ENCODE data around the gene COBLL1.
"Not testable (repeated sequence)": the region's sequence is repeated elsewhere in the genome, so short reads cannot be mapped to it uniquely, and the experiment has no call there.

COBLL1 gene

DNA sequence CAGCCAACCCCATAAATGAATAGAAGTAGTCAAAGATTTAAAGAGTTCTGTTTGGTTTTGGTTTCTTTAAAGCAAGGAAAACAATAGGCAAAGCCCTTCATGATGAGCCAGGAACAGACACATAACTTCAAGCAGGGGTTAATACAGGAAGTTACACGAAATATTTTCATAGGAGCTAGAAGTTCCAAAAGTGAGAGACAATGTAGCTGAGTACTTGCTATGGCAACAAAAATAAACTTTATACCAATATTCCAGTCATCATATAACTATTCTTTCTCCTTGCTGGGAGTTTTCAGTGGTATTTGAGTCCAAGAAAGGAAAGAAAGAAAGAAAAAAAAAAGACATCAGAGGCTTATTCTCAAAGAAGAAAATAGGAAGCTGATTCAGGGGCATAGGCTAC lies 56.2 kb downstream of the COBLL1 start:
- no peak for DNase-seq

DNA sequence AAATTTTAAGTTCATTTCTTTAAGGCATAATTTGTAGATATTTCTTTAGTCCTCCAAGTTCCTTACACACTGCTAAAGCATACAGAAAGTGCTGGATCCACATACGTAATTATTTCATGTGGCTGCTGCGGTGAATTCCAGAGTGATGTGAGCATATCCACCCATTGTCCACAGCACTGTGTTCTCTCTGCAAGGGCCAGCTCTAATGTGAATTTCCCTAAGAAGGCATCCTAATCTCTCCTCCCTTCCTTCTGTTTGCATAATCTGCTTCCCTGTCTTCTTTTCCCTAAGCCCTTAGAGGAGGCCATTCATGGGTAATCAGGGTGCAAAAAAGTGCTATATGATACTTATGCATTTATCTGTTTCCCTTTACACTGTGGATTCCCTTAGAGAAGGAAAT lies 57.2 kb downstream of the COBLL1 start:
- no peak for DNase-seq

DNA sequence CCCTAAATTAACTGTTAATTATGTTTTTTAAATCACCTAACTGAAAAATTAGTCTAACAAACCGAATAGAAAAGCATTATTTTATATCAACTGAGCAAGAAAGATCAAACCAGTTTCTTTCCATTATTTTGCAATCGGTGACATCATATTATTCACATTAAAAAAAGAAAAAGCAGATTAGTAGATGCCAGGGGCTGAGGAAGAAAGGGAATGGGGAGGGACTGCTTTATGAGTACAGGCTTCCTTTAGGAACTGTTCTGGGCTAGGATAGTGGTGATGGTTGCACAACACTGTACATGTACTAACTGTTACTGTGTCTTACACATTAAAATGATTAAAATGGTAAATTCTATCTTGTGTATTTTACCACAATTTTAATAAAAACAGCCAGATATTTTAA lies 59.3 kb downstream of the COBLL1 start:
- DNase-seq, result no peak

DNA sequence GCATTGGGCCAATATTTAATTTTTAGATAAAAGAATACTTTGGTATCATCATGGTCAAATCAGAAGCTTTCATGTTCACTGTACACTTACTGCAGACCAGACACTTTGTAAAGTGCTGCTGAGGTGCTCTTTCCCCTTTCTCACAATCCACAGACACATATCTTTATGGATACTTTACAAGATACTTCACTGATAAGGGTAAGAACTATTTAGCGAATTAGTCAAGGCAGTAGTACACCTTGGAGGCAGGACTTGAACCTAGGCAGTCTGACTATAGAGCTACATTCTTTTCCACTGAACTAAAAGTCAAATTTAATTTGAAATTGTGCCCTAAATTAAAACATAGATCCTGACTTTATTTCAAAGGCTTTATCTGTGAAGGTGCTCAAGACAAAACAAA lies 60.2 kb downstream of the COBLL1 start:
- DNase-seq, result no peak

DNA sequence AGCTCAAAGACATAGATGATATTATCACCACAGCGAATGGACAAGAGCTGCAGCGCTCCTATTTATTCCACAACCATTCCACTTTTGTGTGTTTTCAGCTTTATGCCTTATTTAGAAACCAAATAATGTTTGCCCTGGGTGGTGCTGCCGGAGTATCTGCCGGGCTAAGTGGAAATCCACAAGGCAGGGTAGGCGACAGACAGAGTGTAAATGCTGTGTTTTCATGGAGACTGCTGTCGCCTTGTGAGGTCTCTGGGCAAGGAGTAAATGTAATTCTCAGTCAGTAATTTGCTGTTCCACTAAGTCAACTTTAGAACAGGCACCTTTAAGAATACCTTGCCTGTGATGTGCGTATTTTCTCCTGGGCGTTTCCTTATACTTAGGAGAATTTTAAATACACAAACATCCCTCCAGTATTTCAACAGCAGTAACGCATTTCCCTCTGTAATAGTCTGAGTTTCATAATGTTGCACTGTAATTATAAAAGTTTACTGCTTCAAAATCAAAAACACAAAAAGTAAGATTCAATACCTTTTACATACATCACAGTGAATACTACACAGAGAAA lies 60.9 kb downstream of the COBLL1 start:
- DNase-seq, result no peak

DNA sequence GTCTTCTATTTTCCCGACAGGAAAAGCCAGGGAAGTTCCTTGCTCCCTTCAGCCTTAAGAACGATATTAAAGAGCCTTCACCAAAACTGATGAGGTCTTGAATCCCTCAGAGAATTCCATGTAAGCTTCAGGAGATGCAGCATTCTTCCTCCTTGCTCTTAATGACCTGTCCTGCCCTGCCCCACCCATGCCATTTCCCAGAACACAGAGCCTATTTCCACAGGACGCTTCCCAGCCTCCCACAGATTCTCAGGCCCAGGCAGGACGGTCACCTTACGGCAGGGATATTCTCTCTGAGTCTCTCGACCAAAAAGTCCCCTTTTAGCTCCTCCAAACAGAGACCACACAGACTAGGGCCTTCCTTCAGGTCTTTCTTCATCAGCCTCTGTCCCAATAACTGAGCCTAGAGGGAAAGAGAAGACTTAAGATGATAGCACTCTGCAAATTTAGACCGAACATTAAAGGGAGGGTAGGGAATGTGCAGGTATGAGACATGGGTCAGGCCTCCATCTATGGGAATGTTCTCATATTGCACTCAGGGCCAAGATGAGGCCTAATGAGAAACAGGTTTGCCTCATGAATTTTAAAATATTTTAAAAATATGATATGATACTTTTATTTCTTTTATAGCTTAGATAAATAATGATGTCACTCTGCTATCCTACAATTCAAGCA lies 62.1 kb downstream of the COBLL1 start:
- no peak for DNase-seq

DNA sequence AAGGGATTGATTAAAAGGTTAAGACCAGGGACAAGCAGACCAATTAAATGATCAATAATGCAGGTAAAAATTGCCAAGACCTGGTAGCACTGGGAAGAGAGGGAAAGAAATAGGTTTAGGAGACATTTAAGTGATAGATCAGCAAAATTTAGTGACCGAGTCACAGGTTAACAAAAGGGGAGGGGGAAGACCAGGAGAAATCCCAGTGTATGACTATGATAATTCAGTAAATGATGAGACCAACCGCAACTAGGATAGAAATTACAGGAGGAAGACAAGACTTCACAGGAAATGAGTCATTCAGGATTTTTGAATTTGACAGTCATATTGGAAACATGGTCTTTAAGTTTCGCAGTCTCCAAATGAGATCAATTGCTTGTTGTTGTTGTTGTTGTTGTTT lies 62.9 kb downstream of the COBLL1 start:
- DNase-seq, result no peak

DNA sequence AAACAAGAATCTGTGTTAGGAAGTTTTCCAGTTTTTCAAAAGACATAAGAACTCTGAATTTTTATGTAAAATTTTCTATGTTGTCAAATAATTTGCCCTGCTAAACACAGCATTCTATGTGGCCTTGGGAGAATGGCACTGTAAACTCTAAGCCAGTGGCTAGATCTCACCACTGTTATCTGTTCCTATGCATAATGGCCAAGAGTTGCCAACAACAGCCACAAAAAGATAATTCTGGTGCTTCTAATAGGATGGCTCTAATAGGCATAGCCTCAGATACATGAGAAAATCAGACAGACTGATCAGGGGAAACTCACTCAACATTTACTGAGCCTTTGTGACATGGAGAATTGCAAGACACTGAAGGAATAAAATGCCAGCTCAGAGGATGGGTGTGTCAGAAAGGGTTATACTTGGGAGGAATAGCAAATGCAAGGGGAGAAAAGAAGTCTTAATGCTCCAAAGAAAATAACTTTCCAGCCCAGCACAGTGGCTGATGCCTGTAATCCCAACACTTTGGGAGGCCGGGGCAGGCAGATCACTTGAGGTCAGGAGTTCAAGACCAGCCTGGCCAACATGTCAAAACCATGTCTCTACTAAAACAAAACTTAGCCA lies 63.7 kb downstream of the COBLL1 start:
- no peak for DNase-seq

DNA sequence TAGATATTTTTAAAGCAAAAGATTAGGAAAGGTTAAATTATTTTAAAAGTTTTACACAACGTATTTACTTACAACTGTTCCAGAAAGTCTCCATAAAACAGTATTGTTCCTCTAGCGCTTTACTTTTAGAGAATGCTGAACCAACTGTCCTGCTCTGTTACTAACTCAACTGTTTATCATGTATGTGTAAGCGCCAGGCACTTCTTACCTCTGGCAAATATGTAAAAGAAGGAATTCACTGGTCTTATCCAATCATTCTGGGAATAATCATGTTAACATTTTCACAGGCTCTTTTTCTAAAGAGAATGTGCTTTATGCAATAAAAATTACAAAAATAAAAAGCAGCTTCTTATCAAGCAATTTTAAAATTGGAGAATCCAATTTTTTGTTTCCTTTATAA lies 68.0 kb downstream of the COBLL1 start:
- no peak for DNase-seq

DNA sequence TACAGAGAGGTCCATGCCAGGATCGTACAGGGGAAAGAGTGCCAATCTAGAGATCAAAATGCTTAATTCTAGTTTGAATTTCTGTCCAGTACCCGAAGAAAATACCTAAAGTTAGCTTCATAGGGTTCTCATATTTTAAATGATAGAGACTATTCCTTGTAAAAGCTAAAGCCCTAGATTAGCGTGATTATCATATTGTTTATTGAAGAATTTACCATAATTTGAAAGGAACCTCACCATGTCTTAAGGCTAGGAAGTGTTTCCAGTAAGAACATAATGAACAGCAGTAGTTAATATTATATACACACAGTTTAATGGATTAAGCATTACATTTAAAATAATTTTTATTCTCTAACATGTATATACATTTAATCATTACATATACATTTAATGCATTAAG lies 68.5 kb downstream of the COBLL1 start:
- DNase-seq, result no peak

DNA sequence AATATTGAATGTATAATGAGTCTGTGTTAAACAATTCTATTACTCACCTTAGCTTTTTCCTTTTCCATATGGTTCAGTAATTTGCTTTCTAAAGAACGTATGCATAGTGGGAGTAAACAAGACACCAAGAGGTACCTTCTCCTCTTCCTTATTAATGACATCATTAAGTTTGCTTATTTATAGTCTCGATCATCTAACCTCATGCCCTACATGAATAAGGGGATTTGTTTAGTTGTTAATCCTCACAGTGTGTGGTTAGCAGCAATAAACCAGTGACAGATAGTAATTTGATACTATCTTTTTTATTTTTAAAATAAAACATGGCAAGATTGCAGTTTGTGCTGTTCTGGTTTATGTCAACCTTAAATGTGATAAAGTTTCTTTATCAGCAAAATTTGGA lies 69.7 kb downstream of the COBLL1 start:
- no peak for DNase-seq

DNA sequence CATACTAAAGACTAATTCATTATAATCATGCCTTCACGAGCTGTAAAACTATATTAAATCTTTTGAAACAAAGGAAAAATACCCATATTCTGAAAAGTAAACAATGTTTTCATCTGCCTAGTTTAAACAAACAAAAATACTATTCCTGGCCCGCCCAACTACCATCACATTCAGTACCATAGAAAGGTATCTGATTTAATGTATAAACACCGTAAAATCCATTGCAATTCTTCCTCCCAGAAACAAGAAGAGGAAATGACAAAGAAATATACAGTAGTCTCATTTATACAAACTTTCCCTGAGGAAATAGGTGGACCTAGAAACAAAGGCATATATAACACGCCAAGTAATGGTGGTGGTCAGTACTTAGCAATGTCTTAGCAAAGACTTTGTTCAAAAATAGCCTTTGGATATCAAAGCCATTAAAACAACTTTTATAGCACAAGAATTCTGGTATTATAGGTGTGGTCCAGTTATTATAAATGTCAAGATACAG lies 71.2 kb downstream of the COBLL1 start:
- no peak for DNase-seq

DNA sequence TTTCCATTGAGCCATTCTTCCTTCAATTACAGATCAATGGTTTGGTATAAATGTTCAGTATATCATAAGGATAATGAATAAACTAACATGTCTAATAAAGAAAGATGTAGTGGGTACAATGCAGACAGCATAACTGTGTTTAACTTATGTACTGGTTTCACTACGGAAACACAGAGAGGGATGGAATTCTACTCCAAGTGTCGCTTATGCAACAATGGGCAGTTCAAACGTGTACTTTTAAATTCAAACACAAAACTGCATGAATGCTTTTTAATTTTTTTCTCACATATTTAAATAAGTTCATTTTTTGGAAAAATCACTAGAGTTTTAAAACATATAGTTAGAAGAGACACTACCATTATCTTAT lies 74.7 kb downstream of the COBLL1 start:
- no peak for DNase-seq

DNA sequence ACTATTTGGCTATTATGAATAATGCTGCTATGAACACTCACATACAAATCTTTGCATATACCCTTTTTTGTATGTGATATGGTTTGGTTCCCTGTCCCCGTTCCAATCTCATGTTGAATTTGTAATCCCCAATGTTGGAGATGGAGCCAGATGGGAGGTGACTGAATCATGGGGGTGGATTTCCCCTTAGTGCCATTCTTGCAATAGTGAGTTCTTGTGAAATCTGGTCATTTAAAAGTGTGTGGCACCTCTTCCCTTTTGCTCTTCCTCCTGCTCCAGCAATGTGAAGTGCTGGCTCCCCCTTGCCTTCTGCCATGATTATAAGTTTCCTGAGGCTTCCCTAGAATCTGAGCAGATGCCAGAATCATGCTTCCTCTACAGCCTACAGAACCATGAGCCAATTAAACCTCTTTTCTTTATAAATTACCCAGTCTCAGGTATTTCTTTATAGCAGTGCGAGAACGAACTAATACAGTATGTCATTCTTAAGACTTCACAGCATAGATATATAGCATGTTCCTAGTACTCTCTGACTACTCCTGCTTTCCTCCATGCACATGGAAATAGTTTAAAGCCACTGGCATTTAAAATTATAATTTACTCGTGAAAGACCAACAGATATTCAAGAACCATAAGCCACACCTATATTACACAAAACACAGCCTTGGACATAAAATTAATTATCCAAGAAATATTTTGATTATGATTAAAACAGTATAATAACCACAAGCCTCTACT lies 75.2 kb downstream of the COBLL1 start:
- no peak for DNase-seq

DNA sequence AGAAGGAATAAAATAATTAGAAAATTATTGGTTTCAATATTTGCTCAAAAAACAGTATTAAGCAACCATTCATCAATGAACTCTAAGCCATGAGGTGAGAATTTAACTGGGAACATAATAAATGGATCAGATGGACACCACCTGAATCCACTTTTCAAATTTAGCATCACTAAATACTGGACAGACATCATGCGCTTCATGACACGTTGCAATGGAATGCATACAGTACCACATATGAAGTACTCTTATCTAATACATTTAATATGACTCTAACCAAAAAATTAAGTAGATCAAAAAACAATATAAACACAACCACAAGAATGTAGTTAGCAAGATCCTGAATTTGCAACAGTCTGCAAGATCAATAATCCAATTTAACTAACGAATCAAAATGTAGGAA lies 76.6 kb downstream of the COBLL1 start:
- DNase-seq, result no peak

DNA sequence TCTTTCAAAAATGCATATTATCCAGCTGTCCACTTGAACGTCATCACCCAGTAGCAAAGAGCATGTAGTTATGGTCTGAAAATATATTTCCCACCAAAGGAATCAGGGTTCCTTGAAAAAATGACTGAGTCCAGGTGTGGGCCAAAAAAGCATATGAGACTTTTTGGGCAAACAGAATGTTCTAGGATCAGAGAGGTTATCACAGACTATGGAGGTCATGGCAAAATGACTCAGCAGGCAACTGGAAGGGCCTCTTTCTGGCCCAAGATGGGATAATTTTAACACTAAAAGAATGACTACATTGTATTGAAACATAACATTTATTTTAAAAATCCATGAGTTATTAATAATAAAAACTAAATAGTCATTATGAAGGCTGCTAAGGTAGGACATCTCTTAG lies 77.1 kb downstream of the COBLL1 start:
- DNase-seq, result no peak

DNA sequence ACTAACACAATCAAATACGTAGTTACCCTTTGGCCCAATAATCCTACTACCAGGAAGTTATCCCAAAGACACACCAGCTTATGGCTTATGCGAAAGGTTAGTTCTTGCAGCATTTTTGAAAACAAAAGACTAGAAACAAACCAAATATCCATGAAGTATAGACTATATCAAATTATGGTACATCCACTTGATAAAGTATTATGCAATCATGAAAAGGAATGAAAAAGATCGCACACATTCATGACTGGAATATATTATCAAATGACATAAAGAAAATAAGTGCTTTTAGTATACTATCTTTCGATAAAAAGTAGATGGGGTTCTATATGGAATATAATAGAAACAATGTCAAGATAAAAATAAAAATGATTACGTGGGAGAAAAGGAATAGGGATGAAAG lies 78.2 kb downstream of the COBLL1 start:
- DNase-seq, result no peak

DNA sequence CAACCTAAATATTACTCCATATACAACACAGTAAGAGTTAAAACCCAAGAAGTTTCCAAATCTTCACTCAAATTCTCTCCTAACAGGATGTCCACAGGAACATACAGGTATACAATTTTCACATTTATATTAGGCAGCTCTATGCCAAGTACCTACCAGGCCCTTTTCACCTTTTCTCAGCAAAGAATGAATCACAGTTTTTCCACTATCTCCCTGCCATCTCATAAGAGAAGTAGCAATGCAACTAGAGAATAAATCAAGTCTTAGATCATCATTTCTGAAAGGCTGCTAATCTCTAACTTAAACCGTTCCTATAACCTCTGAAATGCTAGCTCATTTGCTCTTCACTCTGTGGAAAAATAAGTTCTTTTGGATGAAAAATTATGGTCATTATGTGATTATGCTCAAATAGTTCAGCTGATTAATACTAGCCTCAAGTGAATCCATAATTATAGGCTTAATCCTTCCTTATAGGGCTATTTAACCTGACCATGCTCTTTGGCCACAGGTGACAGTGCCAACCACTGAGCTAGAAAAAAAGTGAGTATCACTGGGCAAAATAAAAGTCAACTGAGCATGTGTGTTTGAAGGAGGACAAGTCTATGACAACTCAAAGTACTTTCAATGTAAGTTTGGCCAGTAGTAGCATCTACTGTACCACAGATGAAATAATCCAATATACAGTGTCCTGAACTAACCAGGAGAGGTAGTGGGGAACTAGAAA lies 79.7 kb downstream of the COBLL1 start:
- no peak for DNase-seq

DNA sequence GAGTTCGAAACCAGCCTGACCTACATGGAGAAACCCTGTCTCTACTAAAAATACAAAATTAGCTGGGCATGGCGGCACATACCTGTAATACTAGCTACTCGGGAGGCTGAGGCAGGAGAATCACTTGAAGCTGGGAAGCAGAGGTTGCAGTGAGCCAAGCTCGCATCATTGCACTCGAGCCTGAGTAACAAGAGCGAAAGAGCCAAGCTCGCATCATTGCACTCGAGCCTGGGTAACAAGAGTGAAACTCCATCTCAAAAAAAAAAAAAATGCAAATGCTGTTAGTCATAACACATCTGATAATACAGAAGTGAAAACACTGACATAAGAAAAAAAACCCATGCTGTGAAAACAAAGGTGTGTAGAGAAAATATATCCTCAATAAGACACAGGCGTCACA lies 80.4 kb downstream of the COBLL1 start:
- DNase-seq, result not testable (repeated sequence)

DNA sequence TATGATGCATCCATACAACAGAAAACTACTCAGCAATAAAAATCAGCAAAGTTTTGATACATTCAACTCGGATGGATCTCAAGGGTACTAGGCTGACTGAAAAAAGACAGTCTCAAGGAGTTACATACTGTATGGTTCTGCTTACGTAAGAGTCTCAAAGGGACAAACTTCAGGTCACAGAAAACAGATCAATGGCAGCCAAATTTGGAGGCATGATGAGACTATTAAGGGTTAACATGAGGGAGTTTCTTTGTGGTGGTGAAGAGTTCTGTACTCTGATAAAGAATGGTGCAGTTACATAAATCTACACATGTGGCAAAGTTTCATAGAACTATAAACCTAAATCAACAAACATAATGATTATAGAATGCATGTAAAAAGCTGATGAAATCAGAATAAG lies 81.4 kb downstream of the COBLL1 start:
- no peak for DNase-seq

DNA sequence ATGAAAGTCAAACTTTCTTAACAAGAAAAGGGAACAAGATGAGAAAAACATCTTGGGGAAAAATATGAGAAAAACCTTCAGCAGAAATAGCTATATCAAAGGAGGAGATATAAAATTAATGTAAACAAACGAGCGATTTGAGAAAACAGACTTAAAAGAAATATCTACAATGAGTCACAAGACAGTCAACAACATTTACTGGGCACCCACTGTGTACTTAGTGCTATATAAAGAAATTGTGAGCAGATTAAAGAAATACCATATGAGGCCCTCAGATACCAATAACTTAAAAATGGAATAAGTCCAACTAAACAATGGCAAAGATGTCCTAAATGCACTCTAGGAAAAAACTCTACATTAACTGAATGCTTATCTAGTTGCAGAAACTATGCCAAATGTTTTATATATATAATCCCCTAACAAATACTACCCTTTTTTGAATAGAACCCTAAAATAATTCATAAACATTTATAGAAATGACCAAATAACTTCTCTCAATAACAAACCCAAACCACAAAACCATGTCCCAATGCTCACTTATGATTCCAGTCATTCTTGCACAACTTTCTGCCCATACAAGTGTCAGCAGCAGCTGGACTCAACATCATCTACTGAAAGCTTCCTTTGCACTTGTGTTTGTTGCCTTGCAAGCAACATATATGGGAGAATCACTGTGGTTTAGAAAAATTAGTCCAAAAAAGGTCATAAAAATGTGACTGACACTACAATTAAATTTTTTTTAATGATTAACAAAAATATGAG lies 83.5 kb downstream of the COBLL1 start:
- no peak for DNase-seq

DNA sequence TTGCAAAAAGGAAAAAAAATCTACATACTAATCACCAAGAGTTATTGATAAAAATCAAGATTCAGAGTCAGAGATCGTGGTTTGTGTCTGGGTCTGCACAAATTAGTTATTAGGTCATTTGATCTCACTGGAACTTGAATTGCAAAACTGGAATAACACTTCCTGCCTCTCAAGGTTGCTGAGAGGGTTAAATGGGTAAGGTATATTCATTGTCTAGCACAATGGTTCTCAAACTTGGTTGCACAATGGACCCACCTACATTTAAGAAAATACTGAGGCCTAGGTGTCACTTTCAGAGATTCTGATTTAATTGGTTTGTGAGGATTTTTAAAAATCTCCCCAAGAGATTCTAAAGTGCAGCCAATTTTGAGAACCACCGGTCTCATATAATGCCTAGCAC lies 84.8 kb downstream of the COBLL1 start:
- no peak for DNase-seq

DNA sequence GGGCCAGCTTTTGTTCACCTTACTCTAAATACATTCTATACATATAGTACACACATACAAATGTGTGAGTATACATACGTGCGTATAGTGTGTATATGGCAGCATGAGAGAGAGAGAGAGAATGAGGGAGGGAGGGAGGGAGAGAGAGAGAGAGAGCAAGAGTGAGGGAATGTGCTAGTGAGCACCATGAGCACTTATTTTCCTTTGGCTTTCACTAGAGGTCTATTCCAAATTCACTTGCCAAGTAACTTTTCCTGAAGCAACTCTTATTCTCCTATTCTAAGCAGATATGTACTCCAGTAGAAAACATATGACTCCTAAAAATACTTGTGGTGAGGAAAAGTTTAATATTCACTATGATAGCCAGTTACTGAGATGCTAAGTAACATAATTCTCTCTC lies 85.7 kb downstream of the COBLL1 start:
- no peak for DNase-seq
